DND-41 (cell line): ENCODE results near the gene ALDH1A1.

Experiments
- ATAC-seq: fragments of 200-7000 bp; cut with Tn5 transposase; 3 replicates; pipeline ENCODE4 v1.9.1; 2021; ENCODE audit warnings: low read depth; ENCODE audit not compliant: insufficient read depth
- DNase-seq: peaks from one replicate; pipeline ENCODE4 v3.0.0-alpha.2; 2020
- H2AFZ ChIP-seq: 2 replicates; pipeline ENCODE4 v1.6.0; 2012; ENCODE audit warnings: low read depth, low read length
- H3K27ac ChIP-seq: 2 replicates; pipeline ENCODE4 v1.5.1; 2012; ENCODE audit warnings: low read length, inconsistent platforms
- H3K27me3 ChIP-seq: fragments of 200-600 bp; sonication (generic); 2 replicates; pipeline ENCODE4 v1.6.0; 2012; ENCODE audit warnings: low read length, mild to moderate bottlenecking, inconsistent platforms; ENCODE audit not compliant: insufficient read depth, poor library complexity
- H3K36me3 ChIP-seq: 2 replicates; pipeline ENCODE4 v1.5.1; 2012; ENCODE audit warnings: low read length, inconsistent platforms; ENCODE audit not compliant: insufficient read depth
- H3K4me1 ChIP-seq: 2 replicates; pipeline ENCODE4 v1.5.1; 2012; ENCODE audit warnings: mild to moderate bottlenecking, low read length; ENCODE audit not compliant: insufficient read depth
- H3K4me2 ChIP-seq: 2 replicates; pipeline ENCODE4 v1.6.0; 2012; ENCODE audit warnings: mild to moderate bottlenecking, moderate library complexity, low read length, inconsistent platforms; ENCODE audit not compliant: insufficient read depth
- H3K4me3 ChIP-seq, 2 experiments: fragments of 200-600 bp in 1 of 2; shearing (Covaris generic) in 1 of 2; 2 replicates each; pipeline ENCODE4 v1.5.1; 2012 to 2016; ENCODE audit warnings: inconsistent platforms in 2 of 2, low read length in 2 of 2, mild to moderate bottlenecking in 2 of 2, low read depth in 1 of 2, moderate library complexity in 1 of 2
- H3K79me2 ChIP-seq: 2 replicates; pipeline ENCODE4 v1.6.0; 2012; ENCODE audit warnings: low read length, inconsistent platforms; ENCODE audit not compliant: insufficient read depth
- H3K9ac ChIP-seq: 2 replicates; pipeline ENCODE4 v1.6.0; 2012; ENCODE audit warnings: low read depth, mild to moderate bottlenecking, inconsistent platforms, low read length, moderate library complexity
- H3K9me3 ChIP-seq: 2 replicates; pipeline ENCODE4 v1.5.1; 2012; ENCODE audit warnings: low read length, moderate library complexity, mild to moderate bottlenecking, inconsistent platforms; ENCODE audit not compliant: insufficient read depth, severe bottlenecking
- H4K20me1 ChIP-seq: 2 replicates; pipeline ENCODE4 v1.6.0; 2012; ENCODE audit warnings: low read length; ENCODE audit not compliant: insufficient read depth
- CTCF ChIP-seq: IDR thresholded peaks from 2 replicates; pipeline ENCODE4 v1.5.1; 2012; ENCODE audit warnings: borderline replicate concordance, low read length, moderate library complexity, mild to moderate bottlenecking; ENCODE audit not compliant: poor library complexity, severe bottlenecking; ENCODE audit errors: extremely low read depth
- EZH2 ChIP-seq: IDR thresholded peaks from 3 replicates; pipeline ENCODE4 v1.6.1; 2012; ENCODE audit warnings: borderline replicate concordance, low read depth, mild to moderate bottlenecking, moderate library complexity, low read length, inconsistent platforms; ENCODE audit not compliant: severe bottlenecking

The ALDH1A1 gene

GRCh38 chr9:72882117-72882775 is 70.6 kb downstream of the ALDH1A1 start:
- no peaks in the 10 kb centered on the region for H3K9me3 ChIP-seq
- ATAC-seq, result no peak
- peaks cover 4% of the 10 kb centered on the region for H3K27me3 ChIP-seq
- TF ChIP-seq CTCF (no peak), EZH2 (no peak)
- H3K79me2 ChIP-seq, result no peaks in the 10 kb centered on the region
- H2AFZ ChIP-seq, result no peak overlapping the region
- no peaks in the 10 kb centered on the region for H4K20me1 ChIP-seq
- no peak overlapping the region for H3K4me2 ChIP-seq
- H3K9ac ChIP-seq, result no peak overlapping the region
- no peaks in the 10 kb centered on the region for H3K36me3 ChIP-seq
- H3K4me3 ChIP-seq, result no peak overlapping the region
- no peak overlapping the region for H3K27ac ChIP-seq
- DNase-seq, result no peak
- H3K4me1 ChIP-seq, result no peaks in the 10 kb centered on the region

- no peaks in the 10 kb centered on the region for H3K79me2 ChIP-seq
- peaks cover 4% of the 10 kb centered on the region for H3K27me3 ChIP-seq
- H4K20me1 ChIP-seq, result no peaks in the 10 kb centered on the region
- no peak overlapping the region for H3K27ac ChIP-seq
- H3K9ac ChIP-seq, result no peak overlapping the region
- H3K4me1 ChIP-seq, result no peaks in the 10 kb centered on the region
- ATAC-seq, result no peak
- no peak overlapping the region for H3K4me3 ChIP-seq
- no peak for DNase-seq
- H3K9me3 ChIP-seq, result no peaks in the 10 kb centered on the region
- no peak overlapping the region for H2AFZ ChIP-seq
- no peaks in the 10 kb centered on the region for H3K36me3 ChIP-seq
- TF ChIP-seq CTCF (no peak), EZH2 (no peak)
- H3K4me2 ChIP-seq, result no peak overlapping the region
These were observed 72.0 kb downstream of the ALDH1A1 start for GRCh38 chr9:72880821-72881220.

- Histone ChIP-seq H3K9me3 (no peaks in the 10 kb centered on the region), H2AFZ (no peak overlapping the region), H3K4me1 (no peaks in the 10 kb centered on the region), H3K27ac (no peak overlapping the region), H3K9ac (no peak overlapping the region), H3K27me3 (peaks cover 10% of the 10 kb centered on the region), H3K36me3 (no peaks in the 10 kb centered on the region), H3K4me3 (no peak overlapping the region), H3K4me2 (no peak overlapping the region), H4K20me1 (no peaks in the 10 kb centered on the region), H3K79me2 (no peaks in the 10 kb centered on the region)
- DNase-seq (no peak), ATAC-seq (no peak)
- TF ChIP-seq CTCF (no peak), EZH2 (no peak)
These were observed 77.6 kb downstream of the ALDH1A1 start for GRCh38 chr9:72875221-72875620.
